ENCODE results near the gene GEMIN4. TPM values are rescaled to one million over a fixed set of nuclear protein-coding genes. Genes with fewer than 3 reads are reported as not detected.
"Not testable (repeated sequence)": the region's sequence is repeated elsewhere in the genome, so short reads cannot be mapped to it uniquely, and the experiment has no call there.

The GEMIN4 gene
- total RNA-seq, 1 donor from 2014 or later = 35.8 TPM

- Mint-ChIP-seq H3K27me3 (ENCODE audit: low read depth) (no peaks in the 10 kb centered on the region), H3K9me3 (no peaks in the 10 kb centered on the region), H3K36me3 (peaks cover 52% of the 10 kb centered on the region), H3K4me3 (no peak overlapping the region), H3K4me1 (no peaks in the 10 kb centered on the region), H3K27ac (no peak overlapping the region)
- TF ChIP-seq CTCF (IDR thresholded peaks at IDR 0.05; ENCODE audit: unreplicated experiment) = no peak
- DNase-seq (ENCODE audit: low spot score in 2 of 2, unreplicated experiment in 2 of 2) = no peak
Measured at GRCh38 chr17:773016-773415, 21.0 kb upstream of the GEMIN4 start.

- Mint-ChIP-seq H3K9me3 (no peaks in the 10 kb centered on the region), H3K4me3 (no peak overlapping the region), H3K4me1 (no peaks in the 10 kb centered on the region), H3K27me3 (ENCODE audit: low read depth) (no peaks in the 10 kb centered on the region), H3K27ac (no peak overlapping the region), H3K36me3 (peaks cover 38% of the 10 kb centered on the region)
- no peak for DNase-seq (ENCODE audit: low spot score in 2 of 2, unreplicated experiment in 2 of 2)
- no peak for TF ChIP-seq CTCF (IDR thresholded peaks at IDR 0.05; ENCODE audit: unreplicated experiment)
Measured at GRCh38 chr17:767076-767475, 15.0 kb upstream of the GEMIN4 start.

GRCh38 chr17:760371-760770 is 8.3 kb upstream of the GEMIN4 start:
- Mint-ChIP-seq H3K27ac (no peak overlapping the region), H3K27me3 (ENCODE audit: low read depth) (no peaks in the 10 kb centered on the region), H3K9me3 (peaks cover 3% of the 10 kb centered on the region), H3K36me3 (peaks cover 44% of the 10 kb centered on the region), H3K4me3 (no peak overlapping the region), H3K4me1 (peaks cover 11% of the 10 kb centered on the region)
- no peak for TF ChIP-seq CTCF (IDR thresholded peaks at IDR 0.05; ENCODE audit: unreplicated experiment)
- no peak for DNase-seq (ENCODE audit: low spot score in 2 of 2, unreplicated experiment in 2 of 2)

GRCh38 chr17:759964-760363 is 7.9 kb upstream of the GEMIN4 start:
- no peak for DNase-seq (ENCODE audit: low spot score in 2 of 2, unreplicated experiment in 2 of 2)
- H3K4me3 Mint-ChIP-seq = no peak overlapping the region
- no peak for TF ChIP-seq CTCF (IDR thresholded peaks at IDR 0.05; ENCODE audit: unreplicated experiment)
- H3K9me3 Mint-ChIP-seq = peaks cover 3% of the 10 kb centered on the region
- no peak overlapping the region for H3K27ac Mint-ChIP-seq
- peaks cover 11% of the 10 kb centered on the region for H3K4me1 Mint-ChIP-seq
- no peaks in the 10 kb centered on the region for H3K27me3 Mint-ChIP-seq (ENCODE audit: low read depth)
- peaks cover 40% of the 10 kb centered on the region for H3K36me3 Mint-ChIP-seq

- not testable (repeated sequence) for DNase-seq (ENCODE audit: low spot score in 2 of 2, unreplicated experiment in 2 of 2); H3K9me3 Mint-ChIP-seq; H3K27me3 Mint-ChIP-seq (ENCODE audit: low read depth); H3K4me3 Mint-ChIP-seq
- Mint-ChIP-seq H3K4me1 (peaks cover 23% of the 10 kb centered on the region), H3K27ac (peak overlapping the region; percentile 93), H3K36me3 (peaks cover 28% of the 10 kb centered on the region)
Measured at GRCh38 chr17:756010-756567, 4.0 kb upstream of the GEMIN4 start.

- not testable (repeated sequence) for H3K27me3 Mint-ChIP-seq (ENCODE audit: low read depth); H3K9me3 Mint-ChIP-seq; DNase-seq (ENCODE audit: low spot score in 2 of 2, unreplicated experiment in 2 of 2); H3K4me3 Mint-ChIP-seq
- Mint-ChIP-seq H3K27ac (peak overlapping the region; percentile 93), H3K36me3 (peaks cover 24% of the 10 kb centered on the region), H3K4me1 (peaks cover 28% of the 10 kb centered on the region)
Measured at GRCh38 chr17:755319-755961, 3.4 kb upstream of the GEMIN4 start.
